ENCODE measurements around the gene ACOT7. TPM values are rescaled to one million over a fixed set of nuclear protein-coding genes. Genes with fewer than 3 reads are reported as not detected.
"Not testable (repeated sequence)": the region's sequence is repeated elsewhere in the genome, so short reads cannot be mapped to it uniquely, and the experiment has no call there.

Gene ACOT7
- total RNA-seq, 1 donor from 2014 or later = 13.8 TPM

- intact Hi-C loops (cut with DNase I) = no loop called here
- no peak for DNase-seq (ENCODE audit: low spot score)
These were observed 158.9 kb downstream of the ACOT7 start for GRCh38 chr1:6234502-6235295.

GRCh38 chr1:6233376-6233775 is 160.2 kb downstream of the ACOT7 start:
- intact Hi-C loops (cut with DNase I) = no loop called here
- DNase-seq (ENCODE audit: low spot score) = no peak

- intact Hi-C loops (cut with DNase I) = no loop called here
- DNase-seq (ENCODE audit: low spot score) = no peak
These were observed 167.9 kb downstream of the ACOT7 start for GRCh38 chr1:6225651-6226050.

GRCh38 chr1:6224718-6225117 is 168.8 kb downstream of the ACOT7 start:
- intact Hi-C loops (cut with DNase I) = no loop called here
- DNase-seq (ENCODE audit: low spot score) = no peak

- DNase-seq (ENCODE audit: low spot score) = no peak
- intact Hi-C loops (cut with DNase I) = loop anchor here (2.0 kb wide), 1 partner anchor 17 kb away; the partner anchor contains the start of gene RNF207
These were observed 169.9 kb downstream of the ACOT7 start for GRCh38 chr1:6223617-6224016.

- intact Hi-C loops (cut with DNase I) = loop anchor here (2.0 kb wide), 1 partner anchor 16 kb away; the partner anchor contains the start of gene RNF207
- peak; percentile 86 for DNase-seq (ENCODE audit: low spot score)
These were observed 170.9 kb downstream of the ACOT7 start for GRCh38 chr1:6222636-6223035.

GRCh38 chr1:6221210-6221784 is 172.3 kb downstream of the ACOT7 start:
- intact Hi-C loops (cut with DNase I) = no loop called here
- no peak for DNase-seq (ENCODE audit: low spot score)

GRCh38 chr1:6220236-6220635 is 173.3 kb downstream of the ACOT7 start:
- no peak for DNase-seq (ENCODE audit: low spot score)
- intact Hi-C loops (cut with DNase I) = no loop called here

GRCh38 chr1:6219641-6220040 is 173.9 kb downstream of the ACOT7 start:
- intact Hi-C loops (cut with DNase I); DNase-seq (ENCODE audit: low spot score): not testable (repeated sequence)

- intact Hi-C loops (cut with DNase I) = no loop called here
These were observed 175.0 kb downstream of the ACOT7 start for GRCh38 chr1:6218375-6219164.

More at GRCh38 chr1:6218375-6219164, 175.0 kb downstream of the ACOT7 start:
- no peak for DNase-seq (ENCODE audit: low spot score)

Small RNA genes within 50 kb of the gene (microRNA-seq; reads per million reads assigned to microRNA genes)
- not detected for gene MIR4252

Other genes starting within 250 kb of the ACOT7 start
- gene CHD5, start 213.4 kb downstream of the ACOT7 start, total RNA-seq = 0.81 TPM
- 205 TPM for gene RPL22, start 194.2 kb downstream of the ACOT7 start, total RNA-seq
- 91.0 TPM for gene RNF207, start 187.6 kb downstream of the ACOT7 start, total RNA-seq
- 71.2 TPM for gene ICMT, start 157.8 kb downstream of the ACOT7 start, total RNA-seq
- gene HES3, start 149.6 kb downstream of the ACOT7 start, total RNA-seq = not detected
- 7.0 TPM for gene GPR153, start 132.7 kb downstream of the ACOT7 start, total RNA-seq
- gene HES2, start 26.2 kb upstream of the ACOT7 start, total RNA-seq = not detected
- 0.32 TPM for gene ESPN, start 31.0 kb upstream of the ACOT7 start, total RNA-seq
- 8.5 TPM for gene TNFRSF25, start 72.4 kb upstream of the ACOT7 start, total RNA-seq
- 14.9 TPM for gene PLEKHG5, start 97.9 kb upstream of the ACOT7 start, total RNA-seq
- gene NOL9, start 160.7 kb upstream of the ACOT7 start, total RNA-seq = 16.5 TPM
- not detected for gene TAS1R1, start 161.5 kb upstream of the ACOT7 start, total RNA-seq
- gene ZBTB48, start 186.2 kb upstream of the ACOT7 start, total RNA-seq = 10.7 TPM
- 33.1 TPM for gene KLHL21, start 209.1 kb upstream of the ACOT7 start, total RNA-seq
- gene PHF13, start 220.0 kb upstream of the ACOT7 start, total RNA-seq = 9.3 TPM
- 8.8 TPM for gene THAP3, start 231.1 kb upstream of the ACOT7 start, total RNA-seq